Coronary artery (tissue), 2 donors: ENCODE results near the gene UBE2E1.

Source experiments
- DNase-seq: peaks from one replicate; pipeline ENCODE4 v3.0.0-alpha.2; 2017; ENCODE audit warnings: low spot score
- H3K27ac ChIP-seq, 2 donors: fragments of 200-600 bp; sonication (generic); one replicate each; pipeline ENCODE4 v1.5.1; 2016 to 2019
- H3K4me3 ChIP-seq: fragments of 200-600 bp; sonication (generic); 2 replicates; pipeline ENCODE4 v1.5.1; 2016; ENCODE audit warnings: mild to moderate bottlenecking, moderate library complexity
- TF ChIP-seq, protein P1 (sequence below): fragments of 200-600 bp; sonication (generic); IDR thresholded peaks from one replicate; pipeline ENCODE4 v1.5.1; 2019; ENCODE audit warnings: antibody characterized with exemption

Gene UBE2E1

DNA sequence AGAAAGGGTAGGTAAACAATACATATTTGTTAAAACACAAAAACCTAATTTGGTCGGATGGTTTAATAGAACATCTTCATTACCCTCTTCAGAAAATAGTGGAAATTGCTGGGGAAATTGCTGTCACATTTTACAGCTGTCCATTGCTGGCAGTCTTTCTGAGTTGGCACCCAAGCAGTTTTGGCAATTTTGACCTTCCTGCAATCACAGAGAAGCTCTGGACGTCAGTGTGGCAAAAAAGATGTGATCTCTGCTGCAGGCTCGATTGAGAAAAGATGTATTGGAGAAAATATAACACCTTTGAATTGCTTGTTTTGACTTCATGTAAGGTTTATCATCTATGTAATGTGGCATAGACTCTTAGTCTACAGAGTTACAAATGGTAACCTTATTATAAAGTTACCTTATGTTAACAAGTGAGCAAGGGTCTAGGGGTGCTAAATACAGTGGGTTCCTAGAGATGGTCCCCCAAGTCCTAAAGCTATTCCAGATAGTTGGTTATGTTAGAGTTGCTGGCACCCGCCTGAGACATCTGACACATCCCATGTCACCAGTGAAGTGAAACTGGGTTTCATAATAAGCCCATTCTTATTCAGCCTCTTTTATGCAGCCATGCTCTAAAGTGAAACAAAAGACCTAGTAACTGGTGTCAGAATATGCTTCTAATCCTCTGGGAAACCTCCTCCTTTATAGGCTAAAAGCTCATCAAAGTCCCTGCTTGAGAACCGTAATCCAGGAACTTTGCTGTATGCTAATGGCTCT is 14.0 kb downstream of the UBE2E1 start:
- H3K27ac ChIP-seq, result no peak overlapping the region
- no peak for DNase-seq
- TF ChIP-seq, protein P1, sequence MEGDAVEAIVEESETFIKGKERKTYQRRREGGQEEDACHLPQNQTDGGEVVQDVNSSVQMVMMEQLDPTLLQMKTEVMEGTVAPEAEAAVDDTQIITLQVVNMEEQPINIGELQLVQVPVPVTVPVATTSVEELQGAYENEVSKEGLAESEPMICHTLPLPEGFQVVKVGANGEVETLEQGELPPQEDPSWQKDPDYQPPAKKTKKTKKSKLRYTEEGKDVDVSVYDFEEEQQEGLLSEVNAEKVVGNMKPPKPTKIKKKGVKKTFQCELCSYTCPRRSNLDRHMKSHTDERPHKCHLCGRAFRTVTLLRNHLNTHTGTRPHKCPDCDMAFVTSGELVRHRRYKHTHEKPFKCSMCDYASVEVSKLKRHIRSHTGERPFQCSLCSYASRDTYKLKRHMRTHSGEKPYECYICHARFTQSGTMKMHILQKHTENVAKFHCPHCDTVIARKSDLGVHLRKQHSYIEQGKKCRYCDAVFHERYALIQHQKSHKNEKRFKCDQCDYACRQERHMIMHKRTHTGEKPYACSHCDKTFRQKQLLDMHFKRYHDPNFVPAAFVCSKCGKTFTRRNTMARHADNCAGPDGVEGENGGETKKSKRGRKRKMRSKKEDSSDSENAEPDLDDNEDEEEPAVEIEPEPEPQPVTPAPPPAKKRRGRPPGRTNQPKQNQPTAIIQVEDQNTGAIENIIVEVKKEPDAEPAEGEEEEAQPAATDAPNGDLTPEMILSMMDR, result no peak
- no peak overlapping the region for H3K4me3 ChIP-seq

DNA sequence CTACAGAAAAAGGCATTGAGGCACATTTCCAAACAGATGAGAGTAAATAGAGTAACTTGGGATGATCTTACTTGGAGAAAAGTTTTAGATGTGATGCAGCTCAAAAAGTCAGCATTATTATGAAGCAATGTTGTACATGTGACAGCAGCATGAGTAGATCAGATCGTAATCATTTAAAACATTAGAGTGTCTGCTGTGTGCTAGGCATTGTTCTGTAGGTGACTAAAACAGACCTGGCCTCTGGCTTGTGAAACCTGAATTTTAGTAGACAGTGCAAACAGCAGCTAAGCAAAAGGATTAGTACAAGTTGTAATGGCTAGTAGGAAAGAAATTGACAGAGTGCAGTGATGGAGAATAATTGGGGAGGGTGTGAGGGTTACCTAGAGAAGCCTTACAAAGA is 15.1 kb downstream of the UBE2E1 start:
- Histone ChIP-seq H3K4me3 (no peak overlapping the region), H3K27ac (no peak overlapping the region)
- DNase-seq, result no peak
- TF ChIP-seq, protein P1, result no peak

- TF ChIP-seq, protein P1, result no peak
- no peak for DNase-seq
- H3K4me3 ChIP-seq, result no peak overlapping the region
- no peak overlapping the region for H3K27ac ChIP-seq
Measured at GRCh38 chr3:23821858-23822257, 16.1 kb downstream of the UBE2E1 start.

DNA sequence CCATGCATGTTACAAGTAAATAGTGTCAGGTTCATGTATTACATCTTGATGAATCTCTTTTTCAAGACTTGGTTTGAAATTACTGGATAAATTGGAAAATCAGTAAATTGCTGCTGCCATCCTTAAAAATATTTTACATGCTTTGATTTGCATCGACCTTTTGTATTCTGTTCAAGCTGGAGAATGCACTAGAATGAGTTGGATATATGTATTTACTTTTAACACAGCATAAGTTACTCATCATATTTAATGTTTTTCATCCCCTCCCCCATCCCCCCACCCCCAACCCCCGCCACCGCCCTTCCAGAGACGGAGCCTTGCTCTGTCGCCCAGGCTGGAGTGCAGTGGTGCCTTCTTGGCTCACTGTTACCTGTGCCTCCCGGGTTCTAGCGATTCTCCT is 16.8 kb downstream of the UBE2E1 start:
- no peak for DNase-seq
- no peak overlapping the region for H3K4me3 ChIP-seq
- no peak overlapping the region for H3K27ac ChIP-seq
- TF ChIP-seq, protein P1, result no peak

- DNase-seq, result no peak
- H3K4me3 ChIP-seq, result no peak overlapping the region
Measured at GRCh38 chr3:23823620-23824019, 17.9 kb downstream of the UBE2E1 start.

GRCh38 chr3:23824699-23825444 is 19.1 kb downstream of the UBE2E1 start:
- TF ChIP-seq, protein P1, result no peak
- no peak for DNase-seq
- H3K27ac ChIP-seq, result no peak overlapping the region
- no peak overlapping the region for H3K4me3 ChIP-seq

More at GRCh38 chr3:23823620-23824019, 17.9 kb downstream of the UBE2E1 start:
- H3K27ac ChIP-seq, result no peak overlapping the region
- TF ChIP-seq, protein P1, result no peak
